Central memory CD4-positive, alpha-beta T cell (primary cell): ENCODE results near the gene ZFP64.

Experiments
- DNase-seq: peaks from one replicate; pipeline ENCODE4 v3.0.0; 2022

The ZFP64 gene

GRCh38 chr20:52103913-52104545 is 87.5 kb downstream of the ZFP64 start:
- DNase-seq: no peak

GRCh38 chr20:52103335-52103912 is 88.2 kb downstream of the ZFP64 start:
- no peak for DNase-seq

- no peak for DNase-seq
These were observed 89.0 kb downstream of the ZFP64 start for GRCh38 chr20:52102559-52102958.

- DNase-seq: no peak
These were observed 89.5 kb downstream of the ZFP64 start for GRCh38 chr20:52102126-52102525.
